ENCODE measurements around the gene PDLIM4.

PDLIM4 gene, protein sequence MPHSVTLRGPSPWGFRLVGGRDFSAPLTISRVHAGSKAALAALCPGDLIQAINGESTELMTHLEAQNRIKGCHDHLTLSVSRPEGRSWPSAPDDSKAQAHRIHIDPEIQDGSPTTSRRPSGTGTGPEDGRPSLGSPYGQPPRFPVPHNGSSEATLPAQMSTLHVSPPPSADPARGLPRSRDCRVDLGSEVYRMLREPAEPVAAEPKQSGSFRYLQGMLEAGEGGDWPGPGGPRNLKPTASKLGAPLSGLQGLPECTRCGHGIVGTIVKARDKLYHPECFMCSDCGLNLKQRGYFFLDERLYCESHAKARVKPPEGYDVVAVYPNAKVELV

GRCh38 chr5:132257131-132258101 is at the start of gene PDLIM4:
Gene PDLIM4 (plus strand): TSS chr5:132257696. CDS start chr5:132257735, 39 bp downstream.
- Histone ChIP-seq H3K36me3 (no peaks in the 10 kb centered on the region), H3K4me1 (ENCODE audit: control insufficient read depth in 1 of 2, insufficient read depth in 1 of 2, low read depth in 1 of 2, low read length in 1 of 2) (peaks cover 14 to 17% of the 10 kb centered on the region in 2 experiments), H3K27me3 (peaks cover 57% of the 10 kb centered on the region), H3K27ac (no peak within 1 kb of the TSS), H3K9me3 (no peaks in the 10 kb centered on the region), H3K4me3 (ENCODE audit: low read depth in 1 of 2, low read length in 1 of 2) (no peak within 1 kb of the TSS)
- TF ChIP-seq, protein P1, sequence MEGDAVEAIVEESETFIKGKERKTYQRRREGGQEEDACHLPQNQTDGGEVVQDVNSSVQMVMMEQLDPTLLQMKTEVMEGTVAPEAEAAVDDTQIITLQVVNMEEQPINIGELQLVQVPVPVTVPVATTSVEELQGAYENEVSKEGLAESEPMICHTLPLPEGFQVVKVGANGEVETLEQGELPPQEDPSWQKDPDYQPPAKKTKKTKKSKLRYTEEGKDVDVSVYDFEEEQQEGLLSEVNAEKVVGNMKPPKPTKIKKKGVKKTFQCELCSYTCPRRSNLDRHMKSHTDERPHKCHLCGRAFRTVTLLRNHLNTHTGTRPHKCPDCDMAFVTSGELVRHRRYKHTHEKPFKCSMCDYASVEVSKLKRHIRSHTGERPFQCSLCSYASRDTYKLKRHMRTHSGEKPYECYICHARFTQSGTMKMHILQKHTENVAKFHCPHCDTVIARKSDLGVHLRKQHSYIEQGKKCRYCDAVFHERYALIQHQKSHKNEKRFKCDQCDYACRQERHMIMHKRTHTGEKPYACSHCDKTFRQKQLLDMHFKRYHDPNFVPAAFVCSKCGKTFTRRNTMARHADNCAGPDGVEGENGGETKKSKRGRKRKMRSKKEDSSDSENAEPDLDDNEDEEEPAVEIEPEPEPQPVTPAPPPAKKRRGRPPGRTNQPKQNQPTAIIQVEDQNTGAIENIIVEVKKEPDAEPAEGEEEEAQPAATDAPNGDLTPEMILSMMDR (IDR thresholded peaks at IDR 0.05), result no peak

DNA sequence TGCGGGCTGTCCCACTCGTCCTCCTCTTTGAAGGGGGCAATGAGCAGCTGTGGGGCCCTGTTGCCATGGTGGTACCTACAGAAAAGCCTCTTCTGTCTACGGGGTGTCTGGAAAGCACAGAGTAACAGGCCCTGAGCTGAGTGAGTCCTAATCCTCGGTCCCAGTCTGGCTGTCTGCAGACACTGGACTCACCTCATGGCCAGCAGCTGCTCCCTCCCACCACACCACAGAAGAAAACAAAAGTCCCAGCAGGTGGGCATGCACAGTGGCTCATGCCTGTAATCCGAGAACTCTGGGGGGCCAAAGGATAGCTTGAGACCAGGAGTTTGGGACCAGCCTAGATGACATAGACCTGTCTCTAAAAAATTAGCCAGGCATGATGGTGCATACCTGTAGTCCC is 49.7 kb upstream of the PDLIM4 start:
- no peak overlapping the region for H3K27ac ChIP-seq
- no peaks in the 10 kb centered on the region for H3K27me3 ChIP-seq

GRCh38 chr5:132209131-132209530 is 48.4 kb upstream of the PDLIM4 start:
- H3K27ac ChIP-seq, result no peak overlapping the region

More for the DNA sequence above, 49.7 kb upstream of the PDLIM4 start:
- H3K9me3 ChIP-seq, result no peaks in the 10 kb centered on the region
- peaks cover 0 to 4% of the 10 kb centered on the region in 2 experiments for H3K4me1 ChIP-seq (ENCODE audit: control insufficient read depth in 1 of 2, insufficient read depth in 1 of 2, low read depth in 1 of 2, low read length in 1 of 2)
- H3K4me3 ChIP-seq (ENCODE audit: low read depth in 1 of 2, low read length in 1 of 2), result no peak overlapping the region
- H3K36me3 ChIP-seq, result no peaks in the 10 kb centered on the region
- TF ChIP-seq, protein P1 (IDR thresholded peaks at IDR 0.05), result no peak

DNA sequence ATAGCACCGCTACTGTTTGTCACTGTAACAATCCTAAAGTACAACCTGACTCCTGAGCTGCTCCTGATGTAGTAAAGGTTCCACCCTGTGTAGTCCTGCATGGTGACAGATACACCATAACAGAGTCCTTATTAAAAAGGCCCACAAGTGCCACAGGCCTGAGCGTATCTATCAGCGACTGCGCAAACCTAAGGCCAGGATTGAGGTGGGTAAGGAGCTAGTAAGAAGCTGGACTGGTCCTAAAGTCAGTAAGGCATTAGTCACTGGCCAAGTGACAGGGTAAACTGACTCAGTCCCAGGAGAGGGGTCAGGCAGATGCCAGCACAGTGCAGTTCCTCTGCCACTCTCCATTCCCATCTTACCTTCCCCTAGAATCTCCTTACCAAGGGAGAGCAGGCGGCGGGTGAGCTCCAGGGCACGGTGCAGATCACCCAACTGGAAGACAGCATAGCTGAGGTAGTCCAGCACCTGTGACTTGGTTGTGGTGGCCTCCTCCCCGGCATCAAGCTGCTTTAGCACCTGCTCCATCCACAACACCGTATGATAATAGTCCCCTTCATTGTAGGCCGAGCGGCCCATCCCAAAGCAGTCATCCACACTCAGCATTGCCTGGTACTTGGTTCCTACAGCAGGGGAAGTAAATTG is 47.5 kb upstream of the PDLIM4 start:
- Histone ChIP-seq H3K9me3 (no peaks in the 10 kb centered on the region), H3K4me3 (ENCODE audit: low read depth in 1 of 2, low read length in 1 of 2) (no peak overlapping the region), H3K27ac (no peak overlapping the region), H3K27me3 (no peaks in the 10 kb centered on the region), H3K36me3 (no peaks in the 10 kb centered on the region), H3K4me1 (ENCODE audit: control insufficient read depth in 1 of 2, insufficient read depth in 1 of 2, low read depth in 1 of 2, low read length in 1 of 2) (peaks cover 0 to 4% of the 10 kb centered on the region in 2 experiments)
- TF ChIP-seq, protein P1 (IDR thresholded peaks at IDR 0.05), result no peak

More at GRCh38 chr5:132209131-132209530, 48.4 kb upstream of the PDLIM4 start:
- no peak overlapping the region for H3K4me3 ChIP-seq (ENCODE audit: low read depth in 1 of 2, low read length in 1 of 2)
- H3K4me1 ChIP-seq (ENCODE audit: control insufficient read depth in 1 of 2, insufficient read depth in 1 of 2, low read depth in 1 of 2, low read length in 1 of 2), result peaks cover 0 to 4% of the 10 kb centered on the region in 2 experiments
- no peaks in the 10 kb centered on the region for H3K9me3 ChIP-seq
- H3K27me3 ChIP-seq, result no peaks in the 10 kb centered on the region
- TF ChIP-seq, protein P1 (IDR thresholded peaks at IDR 0.05), result no peak
- H3K36me3 ChIP-seq, result no peaks in the 10 kb centered on the region

DNA sequence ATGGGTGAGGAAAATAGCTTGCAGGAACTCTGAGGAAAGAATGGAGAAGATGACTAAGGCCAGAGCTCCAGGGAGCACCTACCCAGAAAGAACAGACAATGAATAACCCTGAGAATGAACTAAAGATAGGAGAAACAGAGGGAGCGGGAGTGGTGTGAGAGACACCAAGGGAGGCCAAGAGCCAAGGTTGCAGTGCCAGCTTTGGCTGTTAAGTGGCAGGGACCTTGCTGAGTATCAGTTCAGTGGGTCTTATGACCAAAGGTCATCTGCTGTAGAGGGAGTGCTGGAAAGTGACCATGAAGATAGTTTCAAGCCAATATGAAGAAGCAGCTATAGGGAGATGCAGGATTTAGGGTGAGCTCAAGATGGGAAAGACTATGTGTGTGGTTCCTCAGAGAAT is 46.6 kb upstream of the PDLIM4 start:
- Histone ChIP-seq H3K27me3 (no peaks in the 10 kb centered on the region), H3K9me3 (no peaks in the 10 kb centered on the region), H3K36me3 (no peaks in the 10 kb centered on the region), H3K4me3 (ENCODE audit: low read depth in 1 of 2, low read length in 1 of 2) (no peak overlapping the region), H3K27ac (no peak overlapping the region), H3K4me1 (ENCODE audit: control insufficient read depth in 1 of 2, insufficient read depth in 1 of 2, low read depth in 1 of 2, low read length in 1 of 2) (peaks cover 0 to 4% of the 10 kb centered on the region in 2 experiments)
- TF ChIP-seq, protein P1 (IDR thresholded peaks at IDR 0.05), result no peak

All from neutrophil (primary cell).